Right lobe of liver (tissue), 6 donors: ENCODE results near the gene COL23A1. TPM values are rescaled to one million over a fixed set of nuclear protein-coding genes. Genes with fewer than 3 reads are reported as not detected.
A peak's percentile ranks its signal among the peaks of the same experiment; 100 is the strongest.

Experiments used
- ATAC-seq, 4 donors: fragments of 200-7000 bp; cut with Tn5 transposase; one replicate each; pipeline ENCODE4 v1.9.1; 2020; ENCODE audit warnings: mild to moderate bottlenecking in 4 of 4, moderate library complexity in 4 of 4
- DNase-seq, 3 donors: peaks; one replicate each; pipeline ENCODE4 v3.0.0-alpha.2; 2020
- H3K27ac ChIP-seq, 3 donors: fragments of 200-600 bp; one replicate each; pipeline ENCODE4 v1.8.0; 2022
- H3K27me3 ChIP-seq, 2 donors: fragments of 200-600 bp; one replicate each; pipeline ENCODE4 v1.8.0; 2022
- H3K36me3 ChIP-seq, 4 donors: fragments of 200-600 bp; sonication (generic) in 1 of 4; one replicate each; pipeline versions ENCODE4 v1.5.1 to v1.8.0; 2017 to 2022; ENCODE audit warnings: control low read depth in 1 of 4
- H3K4me1 ChIP-seq, 4 donors: fragments of 200-600 bp; sonication (generic) in 1 of 4; one replicate each; pipeline versions ENCODE4 v1.5.1 to v1.8.0; 2017 to 2022; ENCODE audit warnings: control low read depth in 1 of 4
- H3K4me3 ChIP-seq, 3 donors: fragments of 200-600 bp; one replicate each; pipeline ENCODE4 v1.8.0; 2022
- H3K9me3 ChIP-seq, 4 donors: fragments of 200-600 bp; sonication (generic) in 1 of 4; one replicate each; pipeline versions ENCODE4 v1.5.1 to v1.8.0; 2017 to 2022; ENCODE audit warnings: control low read depth in 1 of 4
- CTCF ChIP-seq, 4 donors: fragments of 200-600 bp in 3 of 4; fragments of 450-650 bp in 1 of 4; IDR thresholded peaks; one replicate each; pipeline versions ENCODE4 v1.5.1 to v1.8.0; 2016 to 2022; ENCODE audit warnings: antibody characterized with exemption in 4 of 4, mild to moderate bottlenecking in 2 of 4
- POLR2A ChIP-seq: fragments of 450-650 bp; IDR thresholded peaks from one replicate; pipeline ENCODE4 v1.6.1; 2017; ENCODE audit warnings: antibody characterized with exemption, mild to moderate bottlenecking
- WGBS: methylation state at CpG from one replicate; pipeline ENCODE4 v1.1.6; 2018; ENCODE audit warnings: low coverage, low lambda C conversion rate; ENCODE audit not compliant: insufficient coverage; ENCODE audit errors: missing lambda C conversion rate; 5-methylcytosine and 5-hydroxymethylcytosine counted together
- intact Hi-C, 2 donors: fragments of 100-400 bp; cut with DNase I; formaldehyde crosslinking; loops; one replicate each; pipeline versions ENCODE4 v1.11.2 to v1.14.1; 2022
- total RNA-seq, 6 experiments: library from RNA; depleted of rRNA in 2 of 6; stranded (reverse); fragments of >200 nt in 2 of 6; fragmentation: NEBNext Ultra II Directional in 3 of 6; extraction: Animal tissue kit (Norgen Biotek cat#: 25700) in 3 of 6; gene quantifications; one replicate each; pipeline versions ENCODE4 v1.1.0 to v1.2.4, GENCODE V29; 2016 to 2023
- donor health status: DM: no; HTN: yes; CAD: no.
- donor health status: DM: no; HTN: no; CAD: no.
- donor health status: DM: no; HTN: no; CAD: no.
- donor health status: DM: no; HTN: yes; CAD: no.
- donor health status: DM: no; HTN: yes; CAD: no.

Gene COL23A1
- total RNA-seq, 6 experiments from 2014 or later: 0.25 to 1.2 (median 0.50) TPM

GRCh38 chr5:178194026-178194425, 396.2 kb downstream of the COL23A1 start:
- no peak overlapping the region for H3K27ac ChIP-seq
- no peak for ATAC-seq

GRCh38 chr5:178193251-178193809, 396.9 kb downstream of the COL23A1 start:
- Histone ChIP-seq H3K4me3 (no peak overlapping the region), H3K36me3 (no peaks in the 10 kb centered on the region), H3K27me3 (no peaks in the 10 kb centered on the region), H3K4me1 (peaks cover 0 to 21% (median 5%) of the 10 kb centered on the region in 4 donors), H3K27ac (no peak overlapping the region), H3K9me3 (no peaks in the 10 kb centered on the region)
- 66% methylated on average over 8 of the region's 8 CpGs for WGBS
- DNase-seq (no peak), ATAC-seq (no peak)
- TF ChIP-seq POLR2A (no peak), CTCF (IDR thresholded peaks at IDR 0.05) (no peak)
- intact Hi-C loops: no loop called here

More at GRCh38 chr5:178194026-178194425, 396.2 kb downstream of the COL23A1 start:
- DNase-seq: no peak
- Histone ChIP-seq H3K9me3 (no peaks in the 10 kb centered on the region), H3K4me3 (no peak overlapping the region), H3K4me1 (peaks cover 0 to 21% (median 5%) of the 10 kb centered on the region in 4 donors), H3K27me3 (no peaks in the 10 kb centered on the region), H3K36me3 (no peaks in the 10 kb centered on the region)
- TF ChIP-seq POLR2A (no peak), CTCF (IDR thresholded peaks at IDR 0.05) (no peak)
- 71% methylated on average over 4 of the region's 7 CpGs for WGBS
- intact Hi-C loops: no loop called here

- Histone ChIP-seq H3K27ac (no peak overlapping the region), H3K36me3 (no peaks in the 10 kb centered on the region), H3K27me3 (no peaks in the 10 kb centered on the region), H3K4me1 (peaks cover 0 to 21% (median 5%) of the 10 kb centered on the region in 4 donors), H3K4me3 (no peak overlapping the region), H3K9me3 (no peaks in the 10 kb centered on the region)
- ATAC-seq (no peak), DNase-seq (peak in 1 of 3 donors; percentile 17)
- intact Hi-C loops: no loop called here
- TF ChIP-seq POLR2A (no peak), CTCF (IDR thresholded peaks at IDR 0.05) (no peak)
- WGBS: 91% methylated on average over 7 of the region's 7 CpGs
Observed at GRCh38 chr5:178192787-178193186, 397.4 kb downstream of the COL23A1 start.

GRCh38 chr5:178192244-178192643, 397.9 kb downstream of the COL23A1 start:
- ATAC-seq (peak; percentile 71 to 86 (median 80)), DNase-seq (peak in 2 of 3 donors; percentile 52 to 78)
- Histone ChIP-seq H3K4me3 (no peak overlapping the region), H3K36me3 (no peaks in the 10 kb centered on the region), H3K4me1 (peaks cover 0 to 21% (median 5%) of the 10 kb centered on the region in 4 donors), H3K27me3 (no peaks in the 10 kb centered on the region), H3K9me3 (no peaks in the 10 kb centered on the region), H3K27ac (no peak overlapping the region)
- intact Hi-C loops: no loop called here
- WGBS: 25% methylated on average over 2 of the region's 2 CpGs
- TF ChIP-seq POLR2A (no peak), CTCF (IDR thresholded peaks at IDR 0.05) (no peak)
